ENCODE data around the gene DNAJC1.

The DNAJC1 gene

GRCh38 chr10:21962358-21962757 is 41.2 kb downstream of the DNAJC1 start:
- no peak for FAIRE-seq
- DNase-seq (ENCODE audit: low spot score), result no peak

- FAIRE-seq, result no peak
- DNase-seq (ENCODE audit: low spot score), result no peak
Measured at GRCh38 chr10:21961847-21962246, 41.7 kb downstream of the DNAJC1 start.

- DNase-seq (ENCODE audit: low spot score) (no peak), FAIRE-seq (no peak)
Measured at GRCh38 chr10:21959998-21960397, 43.5 kb downstream of the DNAJC1 start.

GRCh38 chr10:21954690-21955089 is 48.8 kb downstream of the DNAJC1 start:
- DNase-seq (ENCODE audit: low spot score), result no peak
- no peak for FAIRE-seq

- DNase-seq (ENCODE audit: low spot score), result no peak
- FAIRE-seq, result no peak
Measured at GRCh38 chr10:21954132-21954531, 49.4 kb downstream of the DNAJC1 start.

GRCh38 chr10:21953585-21954057 is 49.9 kb downstream of the DNAJC1 start:
- DNase-seq (ENCODE audit: low spot score) (peak; percentile 48), FAIRE-seq (no peak)

- no peak for FAIRE-seq
- no peak for DNase-seq (ENCODE audit: low spot score)
Measured at GRCh38 chr10:21950566-21950965, 53.0 kb downstream of the DNAJC1 start.

- DNase-seq (ENCODE audit: low spot score) (no peak), FAIRE-seq (no peak)
Measured at GRCh38 chr10:21946946-21947345, 56.6 kb downstream of the DNAJC1 start.

GRCh38 chr10:21944727-21945386 is 58.7 kb downstream of the DNAJC1 start:
- FAIRE-seq (no peak), DNase-seq (ENCODE audit: low spot score) (no peak)

GRCh38 chr10:21943633-21944265 is 59.8 kb downstream of the DNAJC1 start:
- FAIRE-seq (no peak), DNase-seq (ENCODE audit: low spot score) (peak; percentile 6)

- DNase-seq (ENCODE audit: low spot score), result no peak
- FAIRE-seq, result no peak
Measured at GRCh38 chr10:21935439-21936023, 68.0 kb downstream of the DNAJC1 start.

- no peak for FAIRE-seq
Measured at GRCh38 chr10:21934307-21934706, 69.2 kb downstream of the DNAJC1 start.

GRCh38 chr10:21929070-21929469 is 74.5 kb downstream of the DNAJC1 start:
- FAIRE-seq (no peak), DNase-seq (ENCODE audit: low spot score) (peak; percentile 23)

More at GRCh38 chr10:21934307-21934706, 69.2 kb downstream of the DNAJC1 start:
- DNase-seq (ENCODE audit: low spot score), result no peak

GRCh38 chr10:21927631-21928353 is 75.7 kb downstream of the DNAJC1 start:
- no peak for FAIRE-seq
- peak; percentile 2 for DNase-seq (ENCODE audit: low spot score)

GRCh38 chr10:21926949-21927348 is 76.6 kb downstream of the DNAJC1 start:
- DNase-seq (ENCODE audit: low spot score), result peak; percentile 55
- FAIRE-seq, result peak; percentile 63

- peak; percentile 4 for DNase-seq (ENCODE audit: low spot score)
- no peak for FAIRE-seq
Measured at GRCh38 chr10:21926358-21926925, 77.1 kb downstream of the DNAJC1 start.

- no peak for DNase-seq (ENCODE audit: low spot score)
- FAIRE-seq, result no peak
Measured at GRCh38 chr10:21925851-21926250, 77.7 kb downstream of the DNAJC1 start.

- no peak for DNase-seq (ENCODE audit: low spot score)
Measured at GRCh38 chr10:21924511-21924910, 79.0 kb downstream of the DNAJC1 start.

GRCh38 chr10:21920633-21921032 is 82.9 kb downstream of the DNAJC1 start:
- FAIRE-seq, result no peak
- no peak for DNase-seq (ENCODE audit: low spot score)

More at GRCh38 chr10:21924511-21924910, 79.0 kb downstream of the DNAJC1 start:
- FAIRE-seq, result no peak

- DNase-seq (ENCODE audit: low spot score), result no peak
- FAIRE-seq, result no peak
Measured at GRCh38 chr10:21919906-21920305, 83.6 kb downstream of the DNAJC1 start.

GRCh38 chr10:21919117-21919516 is 84.4 kb downstream of the DNAJC1 start:
- no peak for FAIRE-seq

GRCh38 chr10:21912625-21913024 is 90.9 kb downstream of the DNAJC1 start:
- no peak for FAIRE-seq
- DNase-seq (ENCODE audit: low spot score), result no peak

More at GRCh38 chr10:21919117-21919516, 84.4 kb downstream of the DNAJC1 start:
- no peak for DNase-seq (ENCODE audit: low spot score)

All from urothelium cell line (cell line).